ENCODE measurements around the gene GPR42. TPM values are rescaled to one million over a fixed set of nuclear protein-coding genes. Genes with fewer than 3 reads are reported as not detected.

GPR42 gene
- total and polyA plus RNA-seq, 2 of the 4 experiments (the other 2 are of a cell fraction): not detected

- H3K18ac ChIP-seq (ENCODE audit: low read depth, low read length): no peak overlapping the region
- no peak overlapping the region for H3K4me2 ChIP-seq (ENCODE audit: low read depth, low read length)
- no peak overlapping the region for H3K27ac ChIP-seq (ENCODE audit: insufficient read depth, low read length)
- CTCF ChIA-PET: no interaction called here
- H2BK120ac ChIP-seq (ENCODE audit: low read depth, low read length): no peak overlapping the region
- no peaks in the 10 kb centered on the region for H4K20me1 ChIP-seq (ENCODE audit: insufficient read depth, low read length)
- H4K5ac ChIP-seq (ENCODE audit: low read depth, low read length): no peak overlapping the region
- H3K79me1 ChIP-seq (ENCODE audit: low read depth in 1 of 2, low read length in 2 of 2): no peaks in the 10 kb centered on the region
- H2AFZ ChIP-seq (replicated peaks; ENCODE audit: low read length, poor library complexity): no peak overlapping the region
- DNase-seq: no peak
- H3K9me3 ChIP-seq (ENCODE audit: control insufficient read depth, insufficient read depth, low read length): no peaks in the 10 kb centered on the region
- H3K4me1 ChIP-seq (ENCODE audit: control insufficient read depth, insufficient read depth, low read length): no peaks in the 10 kb centered on the region
- WGBS, 2 experiments (ENCODE audit: extremely low coverage in 2 of 2, insufficient read length in 1 of 2): 100% methylated on average over 1 of the region's 21 CpGs; no CpG with 5 or more reads in 1 of the 2 experiments
- H2BK5ac ChIP-seq (ENCODE audit: low read depth, low read length, poor library complexity, severe bottlenecking): no peak overlapping the region
- ATAC-seq (ENCODE audit: low read depth): no peak
- H2BK20ac ChIP-seq (ENCODE audit: low read depth, low read length): no peak overlapping the region
- in situ Hi-C loops (cut with MboI; ENCODE audit: low sequenced_read_pairs): loop anchor here (25.0 kb wide), 1 partner anchor 251 kb away; the partner anchor contains the start of gene PMIS2
- H3K27me3 ChIP-seq (ENCODE audit: control insufficient read depth, insufficient read depth, low read length): peaks cover 5% of the 10 kb centered on the region; the same call in 1 of the 2 replicates
- no peak for TF ChIP-seq BHLHE40 (IDR thresholded peaks at IDR 0.05; ENCODE audit: low read depth, low read length)
- TF ChIP-seq POLR2A (IDR thresholded peaks at IDR 0.05; ENCODE audit: low read depth, low read length): no peak
- no peak for TF ChIP-seq CTCF (conservative IDR thresholded peaks at IDR 0.05; ENCODE audit: low read depth, low read length)
- no peak for TF ChIP-seq FOS (IDR thresholded peaks at IDR 0.05; ENCODE audit: low read depth, low read length)
- no peak overlapping the region for H3K4ac ChIP-seq (ENCODE audit: low read depth, low read length)
- no TSS peak for BruUV-seq (replicated peaks)
- H3K36me3 ChIP-seq (ENCODE audit: control insufficient read depth, insufficient read depth, low read length): no peaks in the 10 kb centered on the region
- POLR2A ChIA-PET (ENCODE audit: unreplicated experiment): no interaction called here
- H3K14ac ChIP-seq (replicated peaks; ENCODE audit: low read depth, low read length): no peak overlapping the region
- dilution Hi-C loops (cut with HindIII; ENCODE audit: low sequenced_read_pairs, unreplicated experiment): no loop called here
- H3K4me3 ChIP-seq (ENCODE audit: insufficient read depth, low read depth, low read length): no peak overlapping the region
- H4K8ac ChIP-seq (ENCODE audit: low read depth in 2 of 2, low read length in 2 of 2): no peak overlapping the region
- no peak overlapping the region for H2AK9ac ChIP-seq (replicated peaks; ENCODE audit: low read depth, low read length, poor library complexity)
- no peak overlapping the region for H2AK5ac ChIP-seq (ENCODE audit: low read depth, low read length)
- no peak overlapping the region for H3K56ac ChIP-seq (ENCODE audit: extremely low read depth, insufficient read depth, low read length)
- no peak overlapping the region for H3K23ac ChIP-seq (ENCODE audit: low read depth, low read length)
- H4K91ac ChIP-seq (ENCODE audit: insufficient read depth, low read depth, low read length): no peak overlapping the region
- no peak overlapping the region for H2BK15ac ChIP-seq (ENCODE audit: low read depth, low read length)
- H3K9me1 ChIP-seq (ENCODE audit: insufficient read depth, low read length): no peaks in the 10 kb centered on the region
- H3K9ac ChIP-seq (ENCODE audit: low read depth, low read length): no peak overlapping the region
- intact Hi-C loops (cut with micrococcal nuclease): no loop called here
Observed at GRCh38 chr19:35336166-35336955, 34.5 kb upstream of the GPR42 start.
